K562 (cell line): ENCODE results near the gene DNAH1. TPM values are rescaled to one million over a fixed set of nuclear protein-coding genes. Genes with fewer than 3 reads are reported as not detected.

Experiments
- BMI1 ChIP-seq: fragments of 150-350 bp; IDR thresholded peaks from 2 replicates; pipeline ENCODE4 v1.6.1; 2014; ENCODE audit warnings: low read length
- FOXP1 ChIP-seq: sonication (generic); formaldehyde crosslinking; IDR thresholded peaks from 2 replicates; pipeline ENCODE4 v1.8.0; 2022; ENCODE audit warnings: mild to moderate bottlenecking, missing genetic modification reagents
- polyA plus RNA-seq, 8 experiments: library from polyadenylated mRNA; depleted of rRNA in 4 of 8; stranded (reverse) in 5 of 8; unstranded in 3 of 8; fragments of >200 nt; fragmentation: Nextera tagmentation in 2 of 8; fragmentation: Illumina TruSeq in 1 of 8; extraction: Ambion mirVana in 2 of 8; extraction: Trizol in 1 of 8; gene quantifications; 2 replicates each; pipeline versions ENCODE4 v1.2.1 to v1.2.3, GENCODE V29; 2011 to 2014; ENCODE audit warnings: inconsistent platforms in 1 of 8, missing spikeins in 1 of 8
- total RNA-seq, 7 experiments: library from RNA; depleted of rRNA in 6 of 7; stranded (reverse); fragments of >200 nt in 6 of 7; fragmentation: Illumina TruSeq in 2 of 7; extraction: Trizol in 2 of 7; gene quantifications; 2 replicates each; pipeline versions ENCODE4 v1.2.1 to v1.2.3, GENCODE V29; 2011 to 2021; ENCODE audit warnings: low replicate concordance in 1 of 7
- TF ChIP-seq, protein P1 (sequence below), 2 experiments: fragments of 450-650 bp in 1 of 2; sonication (generic) in 1 of 2; formaldehyde crosslinking in 1 of 2; IDR thresholded peaks; 2 replicates each; pipeline versions ENCODE4 v1.7.1 to v1.9.0; 2016 to 2022; ENCODE audit warnings: inconsistent platforms in 1 of 2, mild to moderate bottlenecking in 1 of 2, missing genetic modification reagents in 1 of 2

The DNAH1 gene
- total and polyA plus RNA-seq, 9 of the 15 experiments (the other 6 are each of a cell fraction or from before 2014, with no cell fraction given) = 0.04 to 0.84 (median 0.50) TPM

DNA sequence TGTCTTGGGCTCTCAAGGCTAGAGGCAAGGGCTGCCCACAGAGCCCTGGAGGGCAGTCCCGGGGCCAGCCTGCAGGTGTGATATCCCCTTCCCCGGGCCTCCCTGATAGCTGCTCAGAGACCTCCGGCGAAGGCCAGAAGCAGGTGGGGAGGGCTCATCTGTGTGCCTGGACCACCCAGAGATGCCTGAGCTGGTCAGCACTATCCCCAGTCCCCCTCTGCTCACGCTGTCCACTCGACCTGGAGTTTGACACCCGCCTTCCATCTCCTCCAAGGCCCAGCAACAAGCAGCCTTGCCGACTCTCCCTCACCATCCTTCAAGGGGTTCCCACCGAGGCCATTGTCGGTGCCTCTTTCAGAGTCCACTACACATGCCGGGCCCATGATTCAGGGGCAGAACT is 39.4 kb downstream of the DNAH1 start (continued):
- TF ChIP-seq, protein P1, sequence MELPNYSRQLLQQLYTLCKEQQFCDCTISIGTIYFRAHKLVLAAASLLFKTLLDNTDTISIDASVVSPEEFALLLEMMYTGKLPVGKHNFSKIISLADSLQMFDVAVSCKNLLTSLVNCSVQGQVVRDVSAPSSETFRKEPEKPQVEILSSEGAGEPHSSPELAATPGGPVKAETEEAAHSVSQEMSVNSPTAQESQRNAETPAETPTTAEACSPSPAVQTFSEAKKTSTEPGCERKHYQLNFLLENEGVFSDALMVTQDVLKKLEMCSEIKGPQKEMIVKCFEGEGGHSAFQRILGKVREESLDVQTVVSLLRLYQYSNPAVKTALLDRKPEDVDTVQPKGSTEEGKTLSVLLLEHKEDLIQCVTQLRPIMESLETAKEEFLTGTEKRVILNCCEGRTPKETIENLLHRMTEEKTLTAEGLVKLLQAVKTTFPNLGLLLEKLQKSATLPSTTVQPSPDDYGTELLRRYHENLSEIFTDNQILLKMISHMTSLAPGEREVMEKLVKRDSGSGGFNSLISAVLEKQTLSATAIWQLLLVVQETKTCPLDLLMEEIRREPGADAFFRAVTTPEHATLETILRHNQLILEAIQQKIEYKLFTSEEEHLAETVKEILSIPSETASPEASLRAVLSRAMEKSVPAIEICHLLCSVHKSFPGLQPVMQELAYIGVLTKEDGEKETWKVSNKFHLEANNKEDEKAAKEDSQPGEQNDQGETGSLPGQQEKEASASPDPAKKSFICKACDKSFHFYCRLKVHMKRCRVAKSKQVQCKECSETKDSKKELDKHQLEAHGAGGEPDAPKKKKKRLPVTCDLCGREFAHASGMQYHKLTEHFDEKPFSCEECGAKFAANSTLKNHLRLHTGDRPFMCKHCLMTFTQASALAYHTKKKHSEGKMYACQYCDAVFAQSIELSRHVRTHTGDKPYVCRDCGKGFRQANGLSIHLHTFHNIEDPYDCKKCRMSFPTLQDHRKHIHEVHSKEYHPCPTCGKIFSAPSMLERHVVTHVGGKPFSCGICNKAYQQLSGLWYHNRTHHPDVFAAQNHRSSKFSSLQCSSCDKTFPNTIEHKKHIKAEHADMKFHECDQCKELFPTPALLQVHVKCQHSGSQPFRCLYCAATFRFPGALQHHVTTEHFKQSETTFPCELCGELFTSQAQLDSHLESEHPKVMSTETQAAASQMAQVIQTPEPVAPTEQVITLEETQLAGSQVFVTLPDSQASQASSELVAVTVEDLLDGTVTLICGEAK (IDR thresholded peaks at IDR 0.05) = no peak
- TF ChIP-seq, protein P1 (CRISPR knock-in tag; IDR thresholded peaks at IDR 0.05) = no peak
- TF ChIP-seq BMI1 = no peak
- TF ChIP-seq FOXP1 (CRISPR knock-in tag) = no peak
